ENCODE results near the gene PAQR8.
A peak's percentile ranks its signal among the peaks of the same experiment; 100 is the strongest.

Gene PAQR8

GRCh38 chr6:52409499-52409898 is 47.5 kb downstream of the PAQR8 start:
- ChIA-PET POLR2A (ENCODE audit: low non-redundant PET) (no interaction called here), CTCF (interaction anchor here (0.6 to 0.7 kb wide), 2 partner anchors 10 to 253 kb away, joined by 4 to 8 read pairs; no protein-coding TSS in a partner anchor)

GRCh38 chr6:52410979-52411378 is 49.0 kb downstream of the PAQR8 start:
- CTCF ChIA-PET = no interaction called here

More at GRCh38 chr6:52409499-52409898, 47.5 kb downstream of the PAQR8 start:
- TF ChIP-seq, protein P1, sequence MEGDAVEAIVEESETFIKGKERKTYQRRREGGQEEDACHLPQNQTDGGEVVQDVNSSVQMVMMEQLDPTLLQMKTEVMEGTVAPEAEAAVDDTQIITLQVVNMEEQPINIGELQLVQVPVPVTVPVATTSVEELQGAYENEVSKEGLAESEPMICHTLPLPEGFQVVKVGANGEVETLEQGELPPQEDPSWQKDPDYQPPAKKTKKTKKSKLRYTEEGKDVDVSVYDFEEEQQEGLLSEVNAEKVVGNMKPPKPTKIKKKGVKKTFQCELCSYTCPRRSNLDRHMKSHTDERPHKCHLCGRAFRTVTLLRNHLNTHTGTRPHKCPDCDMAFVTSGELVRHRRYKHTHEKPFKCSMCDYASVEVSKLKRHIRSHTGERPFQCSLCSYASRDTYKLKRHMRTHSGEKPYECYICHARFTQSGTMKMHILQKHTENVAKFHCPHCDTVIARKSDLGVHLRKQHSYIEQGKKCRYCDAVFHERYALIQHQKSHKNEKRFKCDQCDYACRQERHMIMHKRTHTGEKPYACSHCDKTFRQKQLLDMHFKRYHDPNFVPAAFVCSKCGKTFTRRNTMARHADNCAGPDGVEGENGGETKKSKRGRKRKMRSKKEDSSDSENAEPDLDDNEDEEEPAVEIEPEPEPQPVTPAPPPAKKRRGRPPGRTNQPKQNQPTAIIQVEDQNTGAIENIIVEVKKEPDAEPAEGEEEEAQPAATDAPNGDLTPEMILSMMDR (conservative IDR thresholded peaks at IDR 0.05; ENCODE audit: low read depth) = no peak
- DNase-seq (ENCODE audit: low spot score) = no peak
- H3K27ac ChIP-seq = no peak overlapping the region

GRCh38 chr6:52411911-52412310 is 50.0 kb downstream of the PAQR8 start:
- CTCF ChIA-PET = no interaction called here
- POLR2A ChIA-PET (ENCODE audit: low non-redundant PET) = no interaction called here
- TF ChIP-seq, protein P1 (conservative IDR thresholded peaks at IDR 0.05; ENCODE audit: low read depth) = no peak
- DNase-seq (ENCODE audit: low spot score) = no peak
- H3K27ac ChIP-seq = no peak overlapping the region

More at GRCh38 chr6:52410979-52411378, 49.0 kb downstream of the PAQR8 start:
- DNase-seq (ENCODE audit: low spot score) = no peak
- no peak overlapping the region for H3K27ac ChIP-seq
- POLR2A ChIA-PET (ENCODE audit: low non-redundant PET) = no interaction called here
- TF ChIP-seq, protein P1 (conservative IDR thresholded peaks at IDR 0.05; ENCODE audit: low read depth) = no peak

DNA sequence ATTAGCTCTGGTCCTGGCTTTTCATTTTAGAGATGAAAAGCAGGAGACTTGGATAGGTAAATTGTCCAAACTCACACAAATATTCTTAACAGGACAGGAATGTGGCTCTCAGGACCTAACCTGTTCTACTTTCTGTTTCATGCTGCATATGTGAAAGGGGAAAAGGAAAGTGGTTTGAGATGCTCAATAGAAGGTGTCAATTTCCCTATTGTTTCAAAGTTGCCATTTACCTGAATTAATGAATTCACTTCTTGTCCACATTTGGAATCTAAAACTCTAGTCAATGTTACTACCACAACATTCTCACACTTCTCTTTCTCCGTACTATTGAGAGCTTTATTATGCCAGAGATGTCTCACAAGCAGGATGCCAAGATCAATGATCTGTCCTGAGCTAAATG is 53.4 kb downstream of the PAQR8 start:
- no peak for DNase-seq (ENCODE audit: low spot score)
- TF ChIP-seq, protein P1 (conservative IDR thresholded peaks at IDR 0.05; ENCODE audit: low read depth) = no peak
- ChIA-PET POLR2A (ENCODE audit: low non-redundant PET) (no interaction called here), CTCF (no interaction called here)
- no peak overlapping the region for H3K27ac ChIP-seq

GRCh38 chr6:52415917-52416628 is 54.1 kb downstream of the PAQR8 start:
- POLR2A ChIA-PET (ENCODE audit: low non-redundant PET) = no interaction called here
- H3K27ac ChIP-seq = no peak overlapping the region
- TF ChIP-seq, protein P1 (conservative IDR thresholded peaks at IDR 0.05; ENCODE audit: low read depth) = no peak
- DNase-seq (ENCODE audit: low spot score) = no peak
- CTCF ChIA-PET = interaction anchor here (0.6 to 2.6 kb wide), 4 partner anchors 87 to 247 kb away, joined by 3 to 18 read pairs (median 4); no protein-coding TSS in a partner anchor

DNA sequence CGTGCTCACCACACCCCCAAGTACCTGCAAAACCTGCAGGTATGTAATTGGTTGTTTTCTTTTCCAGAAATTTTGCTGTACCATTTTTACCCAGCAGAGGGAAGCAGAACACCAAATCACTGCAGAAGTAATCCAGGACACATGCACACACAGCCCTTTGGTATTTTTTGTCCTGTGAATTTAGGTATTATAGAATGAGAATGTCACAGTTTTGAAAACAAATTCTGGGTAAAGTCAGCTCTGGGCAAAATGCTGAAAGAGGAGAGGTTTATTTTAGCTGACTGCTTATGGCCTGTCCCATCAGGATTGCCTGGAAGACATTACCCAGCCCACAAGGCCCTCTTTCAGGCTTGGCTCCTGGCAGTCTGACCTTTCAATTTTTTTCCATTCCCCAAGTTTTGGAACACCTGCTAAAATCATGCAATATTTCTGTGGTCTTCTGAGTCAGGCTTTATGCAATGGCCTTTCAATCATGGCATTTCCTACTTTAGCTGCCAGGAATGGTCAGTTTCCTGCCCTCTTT is 54.7 kb downstream of the PAQR8 start:
- H3K27ac ChIP-seq = peak overlapping the region; percentile 78
- ChIA-PET CTCF (interaction anchor here (0.7 to 2.6 kb wide), 6 partner anchors 11 to 535 kb away, joined by 3 to 18 read pairs (median 5); no protein-coding TSS in a partner anchor), POLR2A (ENCODE audit: low non-redundant PET) (no interaction called here)
- DNase-seq (ENCODE audit: low spot score) = peak; percentile 57
- TF ChIP-seq, protein P1 (conservative IDR thresholded peaks at IDR 0.05; ENCODE audit: low read depth) = peak; percentile 86

Data from RWPE1 (cell line).